H1 (cell line): ENCODE data around the gene TACC2. TPM values are rescaled to one million over a fixed set of nuclear protein-coding genes. Genes with fewer than 3 reads are reported as not detected.
"Not testable (repeated sequence)": the region's sequence is repeated elsewhere in the genome, so short reads cannot be mapped to it uniquely, and the experiment has no call there.

Source experiments
- CTCF ChIA-PET: fragments of 300-600 bp; sonication (Branson Sonifier 250); formaldehyde crosslinking; loops from one replicate; lab custom pipeline; 2021; ENCODE audit not compliant: partially characterized antibody; lab: Charles Lee
- POLR2A ChIA-PET: fragments of 300-600 bp; sonication (Branson Sonifier 250); formaldehyde crosslinking; loops from one replicate; lab custom pipeline; 2021; ENCODE audit warnings: inconsistent platforms; ENCODE audit not compliant: partially characterized antibody; lab: Charles Lee
- DNase-seq, 2 experiments: peaks; one replicate each; pipeline versions ENCODE4 v3.0.0 to v3.0.0-alpha.2; 2010 to 2022; ENCODE audit warnings: low spot score in 2 of 2, low read depth in 1 of 2, mixed read lengths in 1 of 2
- FAIRE-seq: peaks from 2 replicates; lab custom pipeline; 2011; peaks lifted over from hg19 to GRCh38; lab: Jason Lieb, UNC
- H2AFZ ChIP-seq: 2 replicates; pipeline ENCODE4 v1.8.1; 2012; ENCODE audit warnings: low read length, inconsistent platforms
- H2AK5ac ChIP-seq: 2 replicates; pipeline ENCODE4 v1.6.1; 2013; ENCODE audit warnings: low read depth, low read length
- H2BK120ac ChIP-seq: replicated peaks from 2 replicates; pipeline ENCODE3; 2013; ENCODE audit warnings: low read depth, low read length, inconsistent platforms
- H2BK12ac ChIP-seq: 2 replicates; pipeline ENCODE4 v1.6.1; 2013; ENCODE audit warnings: low read depth, low read length
- H2BK15ac ChIP-seq: 2 replicates; pipeline ENCODE4 v1.6.1; 2013; ENCODE audit warnings: low read length
- H2BK20ac ChIP-seq: 2 replicates; pipeline ENCODE4 v1.6.1; 2013; ENCODE audit warnings: low read length
- H2BK5ac ChIP-seq: 2 replicates; pipeline ENCODE4 v1.6.1; 2013; ENCODE audit warnings: low read depth, low read length
- H3K14ac ChIP-seq: 2 replicates; pipeline ENCODE4 v1.6.1; 2013; ENCODE audit warnings: inconsistent platforms; ENCODE audit not compliant: insufficient read length
- H3K18ac ChIP-seq: 2 replicates; pipeline ENCODE4 v1.6.1; 2013; ENCODE audit warnings: low read length; ENCODE audit errors: extremely low read depth
- H3K23ac ChIP-seq: 2 replicates; pipeline ENCODE4 v1.6.1; 2013; ENCODE audit warnings: inconsistent platforms; ENCODE audit not compliant: insufficient read length
- H3K23me2 ChIP-seq: 2 replicates; pipeline ENCODE4 v1.6.1; 2013; ENCODE audit warnings: low read depth, low read length
- H3K27ac ChIP-seq: 2 replicates; pipeline ENCODE4 v1.6.1; 2011; ENCODE audit warnings: low read depth, low read length, inconsistent platforms
- H3K27me3 ChIP-seq, 4 experiments: replicated peaks in 1 of 4; 1 replicate in 1 of 4; 2 replicates in 3 of 4; pipeline versions ENCODE4 v1.6.1 to v1.8.1; 2011 to 2013; ENCODE audit warnings: low read length in 3 of 4, mild to moderate bottlenecking in 3 of 4, inconsistent platforms in 2 of 4, mixed read lengths in 2 of 4, moderate library complexity in 1 of 4; ENCODE audit not compliant: control insufficient read depth in 3 of 4, insufficient read depth in 3 of 4; ENCODE audit errors: extremely low read depth in 1 of 4
- H3K36me3 ChIP-seq, 4 experiments: 2 replicates each; pipeline versions ENCODE4 v1.6.1 to v1.8.1; 2011 to 2013; ENCODE audit warnings: mild to moderate bottlenecking in 4 of 4, low read length in 3 of 4, moderate library complexity in 2 of 4, control low read depth in 1 of 4, inconsistent platforms in 1 of 4; ENCODE audit not compliant: insufficient read depth in 4 of 4, control insufficient read depth in 2 of 4
- H3K4ac ChIP-seq: replicated peaks from 2 replicates; pipeline ENCODE3; 2013; ENCODE audit warnings: low read length, low read depth, mixed read lengths, inconsistent platforms; ENCODE audit not compliant: insufficient read length
- H3K4me1 ChIP-seq, 4 experiments: replicated peaks in 1 of 4; 1 replicate in 1 of 4; 2 replicates in 3 of 4; pipeline versions ENCODE4 v1.6.1 to v1.8.1; 2011 to 2013; ENCODE audit warnings: low read length in 3 of 4, inconsistent platforms in 2 of 4, mixed read lengths in 1 of 4; ENCODE audit not compliant: insufficient read depth in 4 of 4, control insufficient read depth in 3 of 4
- H3K4me2 ChIP-seq, 2 experiments: 2 replicates each; pipeline versions ENCODE4 v1.6.1 to v1.8.1; 2011 to 2013; ENCODE audit warnings: low read depth in 2 of 2, low read length in 2 of 2, control low read depth in 1 of 2, inconsistent platforms in 1 of 2, mild to moderate bottlenecking in 1 of 2; ENCODE audit not compliant: insufficient read depth in 1 of 2
- H3K4me3 ChIP-seq, 4 experiments: fragments of 200-600, 300-600 bp in 1 of 4; sonication (generic), shearing (Covaris generic), sonication (Bioruptor Twin) in 1 of 4; 2 replicates each; pipeline versions ENCODE4 v1.5.1 to v1.8.1; 2011 to 2016; ENCODE audit warnings: low read length in 4 of 4, low read depth in 3 of 4, control low read depth in 2 of 4, inconsistent platforms in 2 of 4, mild to moderate bottlenecking in 2 of 4, mixed read lengths in 1 of 4, moderate library complexity in 1 of 4; ENCODE audit not compliant: insufficient read depth in 2 of 4; ENCODE audit errors: extremely low read depth in 1 of 4
- H3K56ac ChIP-seq: replicated peaks from 2 replicates; pipeline ENCODE3; 2013; ENCODE audit warnings: low read depth, mild to moderate bottlenecking, mixed read lengths, low read length, inconsistent platforms; ENCODE audit not compliant: insufficient read length
- H3K79me1 ChIP-seq: 2 replicates; pipeline ENCODE4 v1.6.1; 2013; ENCODE audit warnings: low read depth, low read length, control low read depth
- H3K79me2 ChIP-seq, 2 experiments: 2 replicates each; pipeline versions ENCODE4 v1.6.1 to v1.8.1; 2012 to 2013; ENCODE audit warnings: low read length in 2 of 2, mild to moderate bottlenecking in 2 of 2, inconsistent platforms in 1 of 2; ENCODE audit not compliant: insufficient read depth in 2 of 2, control insufficient read depth in 1 of 2
- H3K9ac ChIP-seq, 4 experiments: replicated peaks in 1 of 4; 1 replicate in 1 of 4; 2 replicates in 3 of 4; pipeline versions ENCODE4 v1.6.1 to v1.8.1; 2011 to 2013; ENCODE audit warnings: low read depth in 3 of 4, low read length in 3 of 4, control low read depth in 2 of 4, mild to moderate bottlenecking in 2 of 4, moderate library complexity in 2 of 4, inconsistent platforms in 1 of 4; ENCODE audit errors: extremely low read depth in 1 of 4
- H3K9me3 ChIP-seq, 2 experiments: 2 replicates each; pipeline versions ENCODE4 v1.6.1 to v1.8.1; 2012 to 2013; ENCODE audit warnings: mild to moderate bottlenecking in 2 of 2, moderate library complexity in 2 of 2, control low read depth in 1 of 2, inconsistent platforms in 1 of 2, low read depth in 1 of 2, low read length in 1 of 2, mixed read lengths in 1 of 2; ENCODE audit not compliant: insufficient read depth in 2 of 2
- H4K20me1 ChIP-seq, 2 experiments: replicated peaks in 1 of 2; 2 replicates each; pipeline versions ENCODE3 to v1.8.1; 2011 to 2013; ENCODE audit warnings: inconsistent platforms in 2 of 2, low read length in 2 of 2, mild to moderate bottlenecking in 1 of 2; ENCODE audit not compliant: insufficient read depth in 2 of 2, control insufficient read depth in 1 of 2
- H4K5ac ChIP-seq: 2 replicates; pipeline ENCODE4 v1.6.1; 2013; ENCODE audit warnings: low read length, low read depth, mixed read lengths, inconsistent platforms; ENCODE audit not compliant: insufficient read length
- H4K8ac ChIP-seq: 2 replicates; pipeline ENCODE4 v1.8.0; 2013; ENCODE audit warnings: mild to moderate bottlenecking, moderate library complexity, low read length, inconsistent platforms; ENCODE audit not compliant: insufficient read depth; ENCODE audit errors: extremely low read depth
- H4K91ac ChIP-seq: replicated peaks from 2 replicates; pipeline ENCODE3; 2013; ENCODE audit warnings: low read length, mixed read lengths, inconsistent platforms; ENCODE audit not compliant: insufficient read length
- WGBS, 2 experiments: shearing (Covaris generic) in 1 of 2; methylation state at CpG; one replicate each; pipeline versions ENCODE4 v1.1.6 to v1.1.7; 2013 to 2015; ENCODE audit warnings: low lambda C conversion rate in 2 of 2, mixed read lengths in 2 of 2, inconsistent platforms in 1 of 2, low coverage in 1 of 2, missing lambda C conversion rate in 1 of 2; ENCODE audit not compliant: insufficient replicate concordance in 2 of 2, insufficient coverage in 1 of 2, insufficient read length in 1 of 2; ENCODE audit errors: extremely low coverage in 1 of 2, missing lambda C conversion rate in 1 of 2; 5-methylcytosine and 5-hydroxymethylcytosine counted together
- polyA plus RNA-seq, 7 experiments: library from polyadenylated mRNA; depleted of rRNA in 3 of 7; stranded (reverse) in 5 of 7; unstranded in 2 of 7; fragments of >200 nt in 5 of 7; fragments of 200-250 nt in 2 of 7; gene quantifications; 1 replicate in 5 of 7; 2 replicates in 1 of 7; 4 replicates in 1 of 7; pipeline versions ENCODE4 v1.2.1 to v1.2.3, GENCODE V29; 2011 to 2013; ENCODE audit warnings: missing spikeins in 2 of 7, mixed read lengths in 2 of 7
- total RNA-seq: library from RNA; stranded (reverse); fragmentation: NEBNext Ultra II Directional; extraction: Animal tissue kit (Norgen Biotek cat#: 25700); gene quantifications from 2 replicates; pipeline ENCODE4 v1.2.1, GENCODE V29; 2021

Gene TACC2
- total and polyA plus RNA-seq, 2 of the 8 experiments (the other 6 are each of a cell fraction or from before 2014, with no cell fraction given) = 21.2 to 46.6 TPM

- not testable (repeated sequence) for H3K79me2 ChIP-seq, H3K23ac ChIP-seq, H4K8ac ChIP-seq, H2BK5ac ChIP-seq, H2AK5ac ChIP-seq, H4K20me1 ChIP-seq, FAIRE-seq, H3K27me3 ChIP-seq, H3K4me2 ChIP-seq, H2AFZ ChIP-seq, H2BK12ac ChIP-seq, H3K4me3 ChIP-seq, H4K91ac ChIP-seq, H3K79me1 ChIP-seq, H2BK15ac ChIP-seq, H3K9me3 ChIP-seq, H3K4me1 ChIP-seq, H3K23me2 ChIP-seq, H3K18ac ChIP-seq, H3K36me3 ChIP-seq, H3K4ac ChIP-seq, H2BK20ac ChIP-seq, H3K9ac ChIP-seq, DNase-seq, H4K5ac ChIP-seq, H3K14ac ChIP-seq, H3K56ac ChIP-seq, H3K27ac ChIP-seq, H2BK120ac ChIP-seq
- ChIA-PET POLR2A (interaction anchor here (0.7 kb wide), 1 partner anchor 46 kb away, joined by 4 read pairs; no protein-coding TSS in a partner anchor), CTCF (interaction anchor here (0.6 to 3.1 kb wide), 6 partner anchors 9 to 160 kb away, joined by 3 to 9 read pairs (median 3); no protein-coding TSS in a partner anchor)
- 95% methylated on average over 9 of the region's 9 CpGs; no CpG with 5 or more reads in 1 of the 2 experiments for WGBS, 2 experiments
Measured at GRCh38 chr10:122066337-122066939, 77.5 kb downstream of the TACC2 start.
